ENCODE measurements around the gene SLC35E2B.
"Not testable (repeated sequence)": the region's sequence is repeated elsewhere in the genome, so short reads cannot be mapped to it uniquely, and the experiment has no call there.

GRCh38 chr1:1727131-1727651, 34.6 kb upstream of the SLC35E2B start:
- TF ChIP-seq CTCF (IDR thresholded peaks at IDR 0.05; ENCODE audit: low read depth, low read length); POLR2A (IDR thresholded peaks at IDR 0.05; ENCODE audit: extremely low read depth, insufficient read length); MYC (IDR thresholded peaks at IDR 0.05; ENCODE audit: low read depth, low read length); MAX (IDR thresholded peaks at IDR 0.05; ENCODE audit: low read depth, low read length): not testable (repeated sequence)

All from NB4 (cell line).